HG02610 (cell line): ENCODE data around the gene SCARB1.

Source experiments
- ATAC-seq: cut with Tn5 transposase; IDR thresholded peaks from one replicate; pipeline ENCODE4 v1.9.1; 2021; ENCODE audit warnings: mild to moderate bottlenecking, moderate library complexity; ENCODE audit not compliant: unreplicated experiment

SCARB1 gene

DNA sequence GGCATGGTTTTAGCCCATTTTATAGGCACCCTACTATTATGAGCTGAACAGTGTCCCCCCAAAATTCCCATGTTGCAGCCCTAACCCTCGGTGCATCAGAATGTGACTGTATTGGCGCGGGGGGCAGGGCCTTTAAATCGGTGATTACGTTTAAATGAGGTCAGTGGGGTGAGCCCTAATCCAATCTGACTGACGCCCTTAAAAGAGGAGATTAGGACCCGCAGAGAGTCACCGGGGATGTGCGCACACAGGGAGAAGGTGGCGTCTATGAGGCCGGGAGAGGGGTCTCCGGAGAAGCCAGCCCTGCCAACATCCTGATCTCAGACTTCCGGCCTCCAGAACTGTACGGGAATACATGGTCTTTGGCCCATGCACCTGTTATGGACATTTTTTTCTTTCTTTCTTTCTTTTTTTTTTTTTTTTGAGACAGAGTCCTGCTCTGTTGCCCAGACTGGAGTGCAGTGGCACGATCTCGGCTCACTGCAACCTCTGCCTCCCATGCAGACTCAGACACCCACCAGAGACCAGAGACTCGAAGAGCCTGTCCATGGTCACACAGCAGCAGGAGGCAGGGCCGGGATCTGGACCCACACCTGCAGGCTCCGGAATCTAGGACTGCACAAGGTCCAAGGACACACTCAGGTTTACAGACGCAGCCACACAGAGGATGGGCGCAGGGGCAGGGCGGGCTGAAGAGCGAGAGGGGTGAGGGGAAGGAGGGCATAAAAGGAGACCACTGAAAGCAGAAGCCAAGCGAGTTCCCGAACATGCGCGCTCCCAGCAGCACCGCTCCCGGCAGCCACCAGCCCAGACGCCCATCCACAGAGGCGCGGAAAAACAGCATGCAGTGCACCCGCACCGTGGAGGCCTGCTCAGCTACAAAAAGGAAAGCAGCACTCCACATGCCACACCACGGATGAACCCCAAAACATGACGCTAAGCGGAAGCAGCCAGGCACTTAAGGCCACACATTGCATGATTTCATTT lies 19.0 kb downstream of the SCARB1 start:
- no peak for ATAC-seq

DNA sequence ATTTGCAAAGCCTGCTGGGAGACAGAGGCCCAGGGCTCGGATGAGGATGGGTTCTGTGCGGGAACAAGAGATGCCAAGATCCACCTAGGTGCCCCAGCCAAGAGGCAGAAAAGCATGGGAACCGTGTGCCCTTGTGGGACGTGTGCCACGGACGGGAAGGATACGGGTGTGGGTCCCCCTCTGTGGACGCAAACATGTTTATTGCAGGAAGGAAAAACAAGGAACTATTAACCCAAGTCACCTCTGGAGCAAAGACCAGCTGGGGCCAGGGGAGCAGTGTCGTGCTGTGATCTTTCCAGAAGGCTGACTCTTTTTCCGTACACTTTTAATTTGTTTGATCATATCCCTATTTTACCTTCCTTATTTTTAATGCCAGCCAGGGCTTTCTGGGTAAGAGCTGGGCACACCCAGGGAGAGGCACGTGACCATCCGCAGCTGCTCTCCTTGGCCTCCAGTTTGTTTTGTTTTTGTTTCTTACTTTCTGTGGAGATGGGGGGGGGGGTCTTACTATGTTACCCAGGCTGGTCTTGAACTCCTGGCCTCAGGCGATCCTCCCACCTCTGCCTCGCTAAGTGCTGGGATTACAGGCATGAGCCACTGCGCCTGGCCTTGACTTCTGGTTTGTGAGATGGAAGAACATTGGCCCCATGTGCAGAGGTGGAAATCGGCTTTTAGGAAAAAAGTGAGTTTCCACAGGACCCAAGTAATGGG lies 20.7 kb downstream of the SCARB1 start:
- ATAC-seq, result no peak

DNA sequence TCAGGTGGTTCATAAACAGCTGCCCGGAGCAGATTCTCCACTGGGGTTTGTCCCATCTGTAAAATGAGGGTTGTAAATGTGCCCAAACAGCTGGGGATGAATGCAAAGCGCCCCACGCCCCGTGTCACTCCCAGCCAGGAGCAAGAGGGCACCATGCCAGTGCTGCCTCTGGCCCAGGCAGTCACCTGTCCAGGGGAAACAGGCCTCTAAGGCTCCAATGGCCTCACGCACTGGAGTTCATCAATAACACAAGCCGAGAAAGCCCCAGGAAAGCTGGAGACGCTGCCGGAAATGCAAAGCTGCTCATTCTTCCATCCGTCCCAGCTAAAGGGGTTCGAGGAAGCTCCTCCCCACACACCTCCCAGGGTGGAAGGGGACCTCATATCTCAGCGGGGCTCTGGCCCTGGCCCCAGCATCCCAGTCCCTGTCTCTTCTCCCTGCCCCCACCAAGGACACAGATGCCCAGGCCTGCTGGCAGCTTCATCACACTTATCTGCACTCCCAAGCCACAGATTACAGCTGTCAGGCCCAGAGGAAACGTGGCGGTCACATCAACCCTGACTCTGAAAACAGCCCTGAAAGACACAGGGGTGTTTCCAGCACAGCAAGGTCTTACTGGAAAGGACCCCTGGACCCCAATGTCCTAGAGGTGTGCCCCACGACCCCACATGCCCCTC lies 21.5 kb downstream of the SCARB1 start:
- ATAC-seq, result no peak

DNA sequence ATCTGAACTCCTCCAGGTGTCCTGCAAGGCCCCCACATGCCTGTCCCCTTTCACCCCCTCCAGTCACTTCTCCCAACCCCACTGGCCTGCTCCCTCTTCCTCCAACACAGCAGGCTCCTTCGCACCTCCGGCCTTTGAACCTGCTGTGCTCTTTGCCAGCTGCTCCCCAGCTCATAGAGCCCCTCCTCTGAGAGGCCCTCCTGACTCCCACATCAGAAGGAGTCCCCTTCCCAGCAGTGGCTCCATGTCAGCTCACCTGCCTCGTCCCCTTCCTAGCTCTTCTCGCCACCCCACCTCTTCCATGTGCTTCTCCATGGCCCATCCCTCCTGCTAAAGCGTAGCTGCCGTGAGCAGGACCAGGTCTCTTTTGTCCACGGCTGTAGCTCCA lies 22.1 kb downstream of the SCARB1 start:
- no peak for ATAC-seq

DNA sequence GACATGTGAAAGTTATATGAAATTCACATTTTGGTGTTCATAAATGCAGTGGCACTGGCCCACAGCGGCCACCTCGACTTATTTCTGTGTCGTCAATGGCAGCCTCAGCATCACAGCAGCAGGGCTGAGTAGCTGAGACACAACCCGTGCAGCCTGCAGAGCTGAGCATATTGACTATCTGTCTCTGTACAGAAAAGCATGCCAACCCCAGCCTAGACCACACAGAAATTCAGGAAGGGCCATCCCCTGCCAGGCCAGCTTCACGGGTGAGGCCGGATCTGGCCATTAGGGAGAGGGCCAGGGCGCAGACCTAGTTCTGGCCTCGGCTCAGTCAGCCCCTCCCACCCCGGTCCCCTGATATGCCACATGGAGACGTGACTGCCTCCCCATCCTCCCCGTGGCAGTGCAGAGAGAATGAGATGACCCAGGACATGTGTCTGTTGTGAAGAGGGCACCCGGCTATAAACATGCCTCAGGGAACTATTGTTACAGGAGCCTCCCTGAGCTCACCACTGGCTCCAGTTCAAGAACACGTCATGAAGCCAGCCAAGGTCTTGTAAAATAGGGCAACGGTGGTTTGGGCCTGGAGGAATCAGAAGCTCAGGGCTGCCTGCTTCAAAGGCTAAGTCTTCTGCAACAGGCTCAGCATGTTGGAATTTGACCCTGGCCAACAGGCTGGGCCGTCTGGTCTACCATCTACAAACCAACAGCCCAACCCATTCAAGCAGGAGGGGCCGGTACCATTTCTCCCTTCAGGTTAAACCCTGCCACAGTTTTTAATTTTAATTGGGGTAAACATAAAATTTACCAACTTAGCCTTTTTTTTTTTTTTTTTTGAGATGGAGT lies 25.5 kb downstream of the SCARB1 start:
- no peak for ATAC-seq

DNA sequence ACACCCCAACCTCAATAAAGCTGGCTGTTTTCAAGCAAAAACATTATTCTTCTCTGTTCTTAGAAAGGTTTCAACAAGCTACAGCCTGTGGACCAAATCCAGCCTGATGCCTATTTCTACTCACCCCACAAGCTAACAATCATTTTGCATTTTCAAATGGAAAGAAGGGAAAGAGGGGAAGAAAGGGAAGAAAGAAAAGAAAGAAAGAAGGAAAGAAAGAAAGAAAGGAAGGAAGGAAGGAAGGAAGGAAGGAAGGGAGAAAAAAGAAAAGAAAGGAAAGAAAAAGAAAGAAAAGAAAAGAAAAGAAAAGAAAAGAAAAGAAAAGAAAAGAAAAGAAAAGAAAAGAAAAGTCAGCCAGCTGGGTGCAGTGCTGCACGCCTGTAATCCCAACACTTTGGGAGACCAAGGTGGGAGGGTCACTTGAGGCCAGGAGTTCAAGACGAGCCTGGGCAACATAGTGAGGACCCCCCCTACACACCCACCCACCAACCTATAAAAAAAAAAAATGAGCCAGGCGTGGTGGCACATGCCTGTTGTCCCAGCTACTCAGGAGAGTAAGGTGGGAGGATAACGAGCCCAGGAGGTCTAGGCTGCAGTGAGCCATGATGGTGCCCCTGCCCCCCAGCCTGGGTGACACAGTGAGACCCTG lies 26.3 kb downstream of the SCARB1 start:
- no peak for ATAC-seq

DNA sequence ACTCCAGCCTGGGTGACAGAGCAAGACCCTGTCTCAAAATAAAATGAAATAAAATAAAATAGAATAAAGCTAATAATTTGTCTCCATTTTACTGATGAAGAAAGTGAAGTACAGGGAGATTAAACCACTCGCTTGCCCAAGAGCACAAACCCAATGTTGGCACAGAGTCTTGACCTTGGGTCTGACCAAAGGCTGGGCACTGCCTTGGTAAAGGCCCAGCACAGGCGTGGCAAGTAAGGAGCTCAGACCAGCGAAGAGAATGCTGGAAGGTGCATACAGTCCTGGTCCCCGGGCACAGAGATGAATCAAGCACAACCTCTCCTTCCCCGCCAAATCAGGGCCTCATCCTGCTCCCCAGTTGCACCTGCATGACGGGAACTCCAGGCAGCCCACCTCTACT lies 26.9 kb downstream of the SCARB1 start:
- no peak for ATAC-seq

DNA sequence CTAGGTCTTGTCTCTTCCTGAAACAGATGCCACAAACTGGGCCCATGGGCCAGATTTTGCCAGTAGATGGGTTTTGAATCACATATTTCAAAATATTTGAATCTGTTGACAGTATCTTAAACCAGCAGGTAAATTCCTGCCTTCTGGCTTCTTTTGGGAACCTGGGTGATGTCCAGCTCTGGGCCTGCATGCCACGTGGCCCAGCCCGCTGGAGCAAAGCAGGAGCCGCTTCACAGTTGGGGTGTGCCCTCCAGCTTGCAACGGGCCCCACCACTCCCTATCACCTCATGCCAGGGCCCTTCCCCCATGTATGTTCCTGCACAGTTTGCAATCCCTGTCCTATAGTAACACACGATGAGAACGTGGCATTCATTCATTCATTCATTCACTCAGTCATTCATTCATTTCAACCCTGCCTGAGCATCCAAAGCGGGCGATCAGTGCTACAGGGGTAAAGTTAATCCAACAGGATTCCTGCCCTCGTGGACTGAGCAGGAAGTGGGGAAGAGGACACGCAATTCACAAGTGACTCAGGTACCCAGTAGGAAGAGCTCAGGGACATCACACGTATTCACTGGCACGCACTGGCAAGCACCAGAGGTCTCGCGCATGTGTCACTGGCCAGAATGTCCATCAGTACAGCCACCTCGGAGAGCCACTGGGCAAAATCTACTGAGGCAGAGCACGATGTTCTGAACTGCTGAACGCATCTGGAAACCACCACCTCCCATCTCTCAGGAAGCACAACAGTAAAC lies 27.8 kb downstream of the SCARB1 start:
- no peak for ATAC-seq

DNA sequence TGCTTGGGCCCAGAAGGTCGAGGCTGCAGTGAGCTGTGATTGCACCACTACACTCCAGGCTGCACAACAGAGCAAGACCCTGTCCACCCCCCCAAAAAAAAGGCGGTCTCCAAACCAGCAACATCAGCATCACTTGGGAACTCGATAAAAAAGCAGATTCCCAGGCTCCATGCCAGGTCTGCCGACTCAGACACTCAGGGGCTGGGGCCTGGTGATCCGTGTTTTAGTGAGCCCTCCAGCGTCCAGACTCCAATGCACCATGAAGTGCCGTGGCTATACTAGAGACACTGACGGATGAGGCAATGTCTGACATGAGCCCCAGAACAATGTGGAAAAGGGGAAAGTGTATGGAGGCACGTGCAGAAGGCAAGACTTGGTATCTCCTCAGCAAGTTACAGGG lies 28.8 kb downstream of the SCARB1 start:
- ATAC-seq, result no peak

DNA sequence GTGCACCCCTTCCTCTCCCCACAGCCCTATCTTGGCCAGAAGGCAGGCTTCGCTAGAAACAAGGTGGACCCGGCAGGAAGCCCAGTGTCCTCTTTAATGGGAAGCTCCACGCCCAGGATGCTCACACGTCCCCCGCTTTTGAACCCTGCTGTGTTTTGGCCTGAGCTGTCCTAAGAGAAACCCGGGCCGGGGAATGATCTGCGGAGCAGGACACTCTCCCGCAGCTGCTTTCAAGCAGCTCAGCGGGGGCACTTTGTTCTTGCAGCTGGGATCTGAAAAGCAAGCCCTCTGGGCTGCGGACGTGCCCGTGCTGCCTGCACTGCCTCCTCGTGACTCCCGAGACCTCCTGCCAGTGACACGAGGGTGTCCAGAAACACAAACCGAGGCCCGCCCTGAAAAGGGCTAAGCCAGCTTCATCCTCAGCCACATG lies 30.0 kb downstream of the SCARB1 start:
- ATAC-seq, result no peak

DNA sequence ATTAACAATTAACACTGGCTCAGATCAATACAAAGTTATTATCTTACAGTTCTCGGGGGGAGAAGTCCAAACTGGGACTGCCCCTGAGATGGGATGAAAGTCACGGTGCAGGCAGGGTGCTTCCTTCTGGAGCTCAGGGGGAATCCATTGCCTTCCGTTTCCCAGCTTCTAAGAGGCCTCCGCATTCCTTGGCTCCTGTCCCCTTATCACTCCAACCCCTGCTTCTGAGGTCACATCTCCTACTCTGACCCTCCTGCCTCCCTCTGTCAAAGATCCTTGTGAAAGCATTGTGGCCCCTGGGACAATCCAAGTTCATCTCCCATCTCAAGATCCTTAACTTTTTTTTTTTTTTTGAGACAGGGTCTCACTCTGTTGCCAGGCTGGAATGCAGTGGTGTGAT lies 30.8 kb downstream of the SCARB1 start:
- ATAC-seq, result no peak

DNA sequence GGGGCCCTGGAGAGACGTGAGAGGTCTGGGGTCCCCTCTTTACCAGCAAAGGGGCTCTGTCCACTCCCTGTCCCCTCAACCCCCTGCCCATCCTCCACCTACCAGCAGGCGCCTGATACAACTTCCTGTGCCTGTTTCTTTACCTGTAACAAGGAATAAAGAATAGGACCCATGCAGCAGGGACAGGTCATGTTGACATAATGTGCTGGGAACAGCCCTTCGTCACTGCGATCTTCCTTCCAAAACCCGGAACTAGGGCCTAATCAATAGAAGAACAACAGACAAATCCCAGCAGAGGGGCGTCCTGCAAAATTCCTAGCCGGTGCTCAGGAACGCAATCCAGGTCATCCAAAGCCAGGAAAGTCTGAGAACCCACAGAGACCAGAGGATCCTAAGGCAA lies 32.1 kb downstream of the SCARB1 start:
- ATAC-seq, result no peak

DNA sequence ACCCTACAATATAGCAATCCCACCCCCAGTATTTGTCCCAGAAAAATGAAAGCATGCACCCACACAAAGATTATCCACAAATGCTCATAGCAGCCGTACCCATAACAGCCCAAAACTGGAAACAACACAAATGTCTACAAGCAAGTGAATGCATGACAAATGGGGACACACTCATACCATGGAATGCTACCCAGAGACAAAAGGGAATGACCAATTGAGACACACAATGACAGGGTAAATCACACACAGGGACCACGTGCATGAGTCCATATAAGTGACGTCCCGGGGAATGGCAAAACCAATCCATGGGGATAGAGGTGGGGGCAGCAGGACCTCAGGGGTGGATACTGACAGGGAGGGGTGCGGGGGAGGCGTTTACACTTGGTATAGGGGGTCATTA lies 33.4 kb downstream of the SCARB1 start:
- no peak for ATAC-seq

DNA sequence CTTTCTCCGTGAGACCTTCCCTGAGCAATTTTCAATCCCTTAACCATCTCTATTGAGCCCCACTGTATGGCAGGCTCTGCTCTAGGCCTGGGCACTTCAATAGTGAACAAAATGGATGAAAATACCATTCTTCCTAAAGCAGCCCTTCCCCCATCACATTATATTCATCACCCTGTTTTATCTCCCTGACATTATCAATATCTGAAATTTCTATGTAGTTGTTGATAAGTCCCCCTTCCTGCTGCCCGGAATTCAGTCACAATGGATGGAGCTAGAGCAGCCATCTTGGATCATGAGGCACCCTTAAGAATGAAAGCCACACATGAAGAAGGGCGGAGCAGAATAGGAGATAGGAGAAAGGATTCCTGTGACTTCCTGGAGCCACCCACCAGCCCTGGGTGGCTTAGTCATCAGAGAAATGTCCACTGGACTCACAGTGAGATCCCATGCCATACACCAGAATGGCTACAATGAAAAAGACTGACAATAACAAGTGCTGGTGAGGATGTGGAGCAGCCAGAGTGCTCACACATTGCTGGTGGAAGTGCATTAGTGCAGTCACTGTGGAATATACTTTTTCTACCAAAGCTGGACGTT lies 33.9 kb downstream of the SCARB1 start:
- ATAC-seq, result no peak

DNA sequence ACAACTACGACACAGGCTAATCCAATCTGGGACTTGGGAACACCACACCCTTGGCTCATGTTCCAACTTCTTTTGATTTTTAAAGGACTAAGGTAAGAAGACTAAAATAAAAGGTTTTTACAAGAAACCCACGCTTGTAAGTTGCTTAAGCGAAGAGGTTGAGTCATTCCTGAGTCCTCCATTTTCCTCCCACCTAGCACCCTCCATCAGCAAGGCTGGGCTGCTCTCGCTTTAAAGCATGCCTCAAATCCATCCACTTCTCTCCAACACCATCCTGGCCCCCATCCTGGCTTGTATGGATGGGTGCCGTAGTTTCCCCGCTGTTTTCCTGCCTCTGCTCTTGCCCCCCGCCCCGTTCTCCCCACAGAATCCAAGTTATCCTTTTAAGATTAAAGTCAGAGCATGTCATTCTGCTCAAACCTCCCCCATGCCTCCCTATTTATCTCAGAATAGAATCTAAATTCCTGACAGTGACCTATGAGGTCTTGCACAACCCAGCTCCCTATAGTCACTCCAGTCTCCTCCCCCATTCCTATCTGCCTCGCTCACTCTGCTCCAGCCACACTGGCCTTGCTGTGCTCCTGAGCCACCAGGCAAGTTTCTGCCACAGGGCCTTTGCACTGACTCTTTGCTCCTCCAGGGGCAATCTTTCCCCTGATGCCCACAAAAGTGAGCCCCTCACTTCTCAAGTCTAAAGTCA lies 34.5 kb downstream of the SCARB1 start:
- no peak for ATAC-seq

DNA sequence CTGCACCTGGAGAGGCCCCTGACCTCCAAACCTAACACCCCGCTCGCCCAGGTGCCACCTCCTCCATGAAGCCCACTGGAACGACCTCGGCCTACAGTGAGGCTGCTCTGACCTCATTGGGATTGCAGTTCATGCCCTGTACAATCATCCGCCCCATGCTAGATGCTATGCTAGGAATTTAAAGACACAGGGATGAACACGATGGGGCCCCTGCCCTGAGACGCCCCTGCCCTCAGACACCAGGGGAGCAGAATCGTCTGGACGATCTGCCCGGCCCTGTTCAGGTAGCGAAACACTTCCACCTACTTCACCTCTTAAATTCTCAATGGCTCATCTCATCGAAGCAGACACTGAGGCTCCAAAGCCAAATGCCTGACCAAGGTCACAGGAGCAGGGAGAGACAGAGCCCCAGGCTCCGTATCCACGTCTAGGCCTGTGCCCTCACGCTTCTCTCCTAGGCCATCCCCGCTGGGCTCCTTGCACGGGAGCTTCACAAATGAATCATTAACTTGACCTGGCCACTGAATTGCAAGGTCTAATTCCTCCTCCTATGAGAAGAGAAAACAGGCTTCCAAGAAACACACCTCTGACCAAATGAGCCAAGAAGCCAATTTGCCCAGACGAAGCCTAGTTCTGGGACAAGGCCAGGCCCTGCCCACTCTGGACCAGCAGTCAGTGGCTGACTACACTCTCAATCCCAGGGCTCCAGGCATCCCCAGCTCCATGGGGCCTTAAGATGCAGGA lies 35.2 kb downstream of the SCARB1 start:
- no peak for ATAC-seq

DNA sequence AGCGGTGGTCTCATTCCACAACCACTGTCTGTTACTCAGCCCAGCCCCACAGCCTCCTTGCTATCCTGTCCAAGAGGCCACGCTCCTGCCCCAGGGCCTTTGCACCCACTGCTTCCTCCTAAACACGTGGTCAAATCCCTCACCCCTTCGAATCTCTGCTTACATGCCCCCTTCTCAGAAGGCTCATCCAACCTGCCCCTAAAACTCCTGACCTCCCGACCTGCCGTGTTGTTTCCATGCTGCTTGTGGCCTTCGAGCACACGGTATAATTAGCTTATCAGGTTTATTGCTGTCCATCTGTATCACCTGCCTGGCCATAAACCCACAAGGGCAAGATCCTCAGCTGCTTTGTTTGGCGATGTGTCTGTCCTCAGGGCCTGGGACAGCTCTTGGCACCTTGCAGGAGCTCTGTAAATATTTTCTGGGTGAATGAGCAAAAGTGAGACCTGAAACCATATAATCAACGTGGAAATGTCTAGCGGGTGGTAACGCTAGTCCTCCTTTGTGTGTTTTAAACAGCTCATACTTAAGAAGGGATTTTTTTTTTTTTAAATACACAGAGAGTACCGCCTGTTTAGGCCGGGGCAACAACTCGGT lies 36.0 kb downstream of the SCARB1 start:
- no peak for ATAC-seq
